Trophoblast cell (in vitro differentiated cells and primary cell): ENCODE data around the gene MYH3.

Experiments used
- DNase-seq, 2 donors: peaks; one replicate each; pipeline ENCODE4 v3.0.0-alpha.2; 2016
- H2AFZ ChIP-seq: 2 replicates; pipeline ENCODE4 v1.6.1; 2013; ENCODE audit warnings: low read length, moderate library complexity, mild to moderate bottlenecking; ENCODE audit not compliant: insufficient read depth, poor library complexity
- H2AK5ac ChIP-seq: 2 replicates; pipeline ENCODE4 v1.6.1; 2013; ENCODE audit warnings: mild to moderate bottlenecking, low read length
- H2BK120ac ChIP-seq: 2 replicates; pipeline ENCODE4 v1.6.1; 2013; ENCODE audit warnings: low read length, mild to moderate bottlenecking, moderate library complexity; ENCODE audit not compliant: insufficient read depth, poor library complexity
- H2BK12ac ChIP-seq: 2 replicates; pipeline ENCODE4 v1.6.1; 2013; ENCODE audit warnings: mild to moderate bottlenecking, low read length, moderate library complexity
- H2BK5ac ChIP-seq: 2 replicates; pipeline ENCODE4 v1.6.1; 2013; ENCODE audit warnings: low read length, low read depth, moderate library complexity, mild to moderate bottlenecking; ENCODE audit not compliant: poor library complexity
- H3K14ac ChIP-seq: 2 replicates; pipeline ENCODE4 v1.6.1; 2013; ENCODE audit warnings: mild to moderate bottlenecking, low read length
- H3K18ac ChIP-seq: 2 replicates; pipeline ENCODE4 v1.6.1; 2013; ENCODE audit warnings: mild to moderate bottlenecking, low read length
- H3K23ac ChIP-seq: 2 replicates; pipeline ENCODE4 v1.6.1; 2013; ENCODE audit warnings: low read length
- H3K27ac ChIP-seq: 2 replicates; pipeline ENCODE4 v1.5.1; 2013; ENCODE audit warnings: low read depth, mild to moderate bottlenecking, inconsistent platforms, low read length, moderate library complexity
- H3K27me3 ChIP-seq: 2 replicates; pipeline ENCODE4 v1.6.1; 2013; ENCODE audit warnings: inconsistent platforms, mild to moderate bottlenecking, low read length, moderate library complexity; ENCODE audit not compliant: insufficient read depth
- H3K36me3 ChIP-seq, 2 experiments: 1 replicate in 1 of 2; 2 replicates in 1 of 2; pipeline ENCODE4 v1.6.1; 2013; ENCODE audit warnings: low read length in 2 of 2, mild to moderate bottlenecking in 2 of 2, moderate library complexity in 1 of 2; ENCODE audit not compliant: insufficient read depth in 2 of 2, control insufficient read depth in 1 of 2
- H3K4ac ChIP-seq: 2 replicates; pipeline ENCODE4 v1.6.1; 2013; ENCODE audit warnings: low read depth, mild to moderate bottlenecking, low read length, moderate library complexity
- H3K4me1 ChIP-seq, 2 experiments: 1 replicate in 1 of 2; 2 replicates in 1 of 2; pipeline ENCODE4 v1.6.1; 2013; ENCODE audit warnings: low read length in 2 of 2, mild to moderate bottlenecking in 2 of 2, moderate library complexity in 1 of 2; ENCODE audit not compliant: insufficient read depth in 2 of 2, control insufficient read depth in 1 of 2
- H3K4me2 ChIP-seq: 2 replicates; pipeline ENCODE4 v1.6.1; 2013; ENCODE audit warnings: inconsistent platforms, mild to moderate bottlenecking, low read length, moderate library complexity
- H3K4me3 ChIP-seq: 2 replicates; pipeline ENCODE4 v1.5.1; 2013; ENCODE audit warnings: mild to moderate bottlenecking, low read depth, low read length, inconsistent platforms
- H3K79me1 ChIP-seq: one replicate; pipeline ENCODE4 v1.6.1; 2013; ENCODE audit warnings: low read length
- H3K79me2 ChIP-seq: 2 replicates; pipeline ENCODE4 v1.6.1; 2013; ENCODE audit warnings: low read length, mild to moderate bottlenecking; ENCODE audit not compliant: control insufficient read depth, insufficient read depth, poor library complexity
- H3K9ac ChIP-seq: 2 replicates; pipeline ENCODE4 v1.6.1; 2013; ENCODE audit warnings: mild to moderate bottlenecking, low read length
- H3K9me3 ChIP-seq: 2 replicates; pipeline ENCODE4 v1.6.1; 2013; ENCODE audit warnings: low read depth, mild to moderate bottlenecking, control low read depth, inconsistent platforms, low read length; ENCODE audit not compliant: insufficient read depth
- H4K12ac ChIP-seq: 2 replicates; pipeline ENCODE4 v1.6.1; 2013; ENCODE audit warnings: low read depth, mild to moderate bottlenecking, low read length, moderate library complexity
- H4K8ac ChIP-seq: 2 replicates; pipeline ENCODE4 v1.6.1; 2013; ENCODE audit warnings: low read depth, mild to moderate bottlenecking, low read length, moderate library complexity
- H4K91ac ChIP-seq: one replicate; pipeline ENCODE4 v1.6.1; 2013; ENCODE audit warnings: low read depth, mild to moderate bottlenecking, low read length, moderate library complexity
- WGBS: extraction: QIAGEN DNeasy Blood & Tissue Kit; methylation state at CpG from one replicate; pipeline ENCODE4 v1.1.7; 2013; ENCODE audit warnings: missing lambda C conversion rate; ENCODE audit not compliant: insufficient read length, insufficient coverage; ENCODE audit errors: extremely low coverage; 5-methylcytosine and 5-hydroxymethylcytosine counted together

The MYH3 gene

DNA sequence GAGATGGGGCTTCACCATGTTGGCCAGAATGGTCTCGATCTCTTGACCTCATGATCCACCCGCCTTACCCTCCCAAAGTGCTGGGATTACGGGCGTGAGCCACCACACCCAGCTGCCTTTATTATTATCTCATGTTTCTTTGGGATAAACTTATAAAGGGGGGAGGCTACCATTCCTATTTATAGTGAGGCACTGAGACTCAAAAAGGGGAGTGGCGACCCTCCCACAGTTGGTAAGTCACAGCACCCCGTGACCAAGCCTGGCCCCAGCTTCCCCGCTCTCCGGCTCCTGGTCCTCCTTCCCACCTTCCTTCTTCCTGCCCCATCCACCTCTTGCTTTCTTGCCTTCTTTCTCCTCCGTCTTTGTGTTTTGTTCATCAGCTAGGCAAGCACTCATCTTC is 5.2 kb downstream of the MYH3 start:
- no CpG with 5 or more reads among the region's 9 CpGs for WGBS
- Histone ChIP-seq H3K14ac (no peak overlapping the region), H3K79me2 (no peaks in the 10 kb centered on the region), H3K4me3 (no peak overlapping the region), H3K9ac (no peak overlapping the region), H3K79me1 (no peaks in the 10 kb centered on the region), H4K12ac (no peak overlapping the region), H3K27ac (no peak overlapping the region), H2AFZ (no peak overlapping the region), H3K9me3 (no peaks in the 10 kb centered on the region), H2BK5ac (no peak overlapping the region), H3K4me2 (no peak overlapping the region), H4K8ac (no peak overlapping the region), H3K27me3 (no peaks in the 10 kb centered on the region), H3K23ac (no peak overlapping the region), H2BK120ac (no peak overlapping the region), H2BK12ac (no peak overlapping the region), H4K91ac (no peak overlapping the region), H3K36me3 (peaks cover 0 to 2% of the 10 kb centered on the region in 2 experiments), H2AK5ac (no peak overlapping the region), H3K18ac (no peak overlapping the region), H3K4ac (no peak overlapping the region), H3K4me1 (no peaks in the 10 kb centered on the region)
- no peak for DNase-seq

DNA sequence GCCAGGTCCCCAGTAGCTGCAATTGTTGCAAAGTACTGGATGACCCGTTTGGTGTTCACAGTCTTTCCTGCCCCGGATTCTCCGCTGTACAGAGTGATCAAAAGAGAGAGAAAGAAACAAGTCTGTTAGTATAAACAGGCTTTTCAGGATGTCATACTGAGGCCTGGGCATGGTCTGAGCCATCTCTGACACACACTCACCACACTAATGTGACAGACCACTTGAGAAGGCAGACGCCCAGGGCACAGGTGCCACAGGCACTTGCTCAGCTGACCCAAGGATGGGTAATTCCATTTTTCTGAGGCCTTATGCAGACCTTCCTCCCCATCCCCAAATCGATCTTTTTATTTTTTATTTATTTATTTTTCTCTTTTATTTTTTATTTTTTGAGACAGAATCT is 7.5 kb downstream of the MYH3 start:
- H3K4me1 ChIP-seq = no peaks in the 10 kb centered on the region
- no peak overlapping the region for H3K14ac ChIP-seq
- no peak overlapping the region for H3K27ac ChIP-seq
- H3K79me1 ChIP-seq = no peaks in the 10 kb centered on the region
- H2BK12ac ChIP-seq = no peak overlapping the region
- H4K12ac ChIP-seq = no peak overlapping the region
- no peak overlapping the region for H3K18ac ChIP-seq
- H2AK5ac ChIP-seq = no peak overlapping the region
- H3K4me3 ChIP-seq = no peak overlapping the region
- no peak overlapping the region for H3K23ac ChIP-seq
- H3K9me3 ChIP-seq = no peaks in the 10 kb centered on the region
- H4K91ac ChIP-seq = no peak overlapping the region
- H4K8ac ChIP-seq = no peak overlapping the region
- H2BK5ac ChIP-seq = no peak overlapping the region
- peaks cover 2 to 3% of the 10 kb centered on the region in 2 experiments for H3K36me3 ChIP-seq
- H3K4me2 ChIP-seq = no peak overlapping the region
- no CpG with 5 or more reads among the region's 5 CpGs for WGBS
- no peak for DNase-seq
- no peak overlapping the region for H2AFZ ChIP-seq
- H3K9ac ChIP-seq = no peak overlapping the region
- no peaks in the 10 kb centered on the region for H3K79me2 ChIP-seq
- no peak overlapping the region for H2BK120ac ChIP-seq
- no peak overlapping the region for H3K4ac ChIP-seq
- H3K27me3 ChIP-seq = no peaks in the 10 kb centered on the region

DNA sequence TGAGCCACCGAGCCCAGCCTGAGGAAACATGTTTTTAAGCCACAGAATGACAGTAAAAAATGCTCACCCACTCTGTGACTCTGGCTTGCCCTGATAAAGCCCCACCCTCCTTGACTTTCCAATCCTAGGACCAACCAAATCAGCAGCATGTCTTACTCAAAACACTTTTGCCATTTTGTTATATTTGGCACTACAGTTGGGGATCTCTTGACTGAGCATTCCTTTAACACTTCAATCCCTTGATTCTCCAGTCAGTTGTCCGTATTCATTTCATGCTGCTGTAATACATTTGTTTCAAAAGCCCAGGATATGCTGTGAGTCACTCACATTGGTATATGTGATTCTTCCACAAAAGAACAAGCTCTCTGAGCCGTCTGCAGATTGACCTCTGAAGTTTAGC is 8.2 kb downstream of the MYH3 start:
- Histone ChIP-seq H3K9ac (no peak overlapping the region), H3K27me3 (no peaks in the 10 kb centered on the region), H3K23ac (no peak overlapping the region), H3K27ac (no peak overlapping the region), H3K4me2 (no peak overlapping the region), H2AFZ (no peak overlapping the region), H2BK120ac (no peak overlapping the region), H3K4me1 (no peaks in the 10 kb centered on the region), H3K36me3 (peaks cover 2 to 3% of the 10 kb centered on the region in 2 experiments), H2AK5ac (no peak overlapping the region), H2BK12ac (no peak overlapping the region), H2BK5ac (no peak overlapping the region), H3K4me3 (no peak overlapping the region), H4K12ac (no peak overlapping the region), H4K8ac (no peak overlapping the region), H4K91ac (no peak overlapping the region), H3K18ac (no peak overlapping the region), H3K79me2 (no peaks in the 10 kb centered on the region), H3K4ac (no peak overlapping the region), H3K79me1 (no peaks in the 10 kb centered on the region), H3K9me3 (no peaks in the 10 kb centered on the region), H3K14ac (no peak overlapping the region)
- no CpG with 5 or more reads among the region's 3 CpGs for WGBS
- DNase-seq = no peak

DNA sequence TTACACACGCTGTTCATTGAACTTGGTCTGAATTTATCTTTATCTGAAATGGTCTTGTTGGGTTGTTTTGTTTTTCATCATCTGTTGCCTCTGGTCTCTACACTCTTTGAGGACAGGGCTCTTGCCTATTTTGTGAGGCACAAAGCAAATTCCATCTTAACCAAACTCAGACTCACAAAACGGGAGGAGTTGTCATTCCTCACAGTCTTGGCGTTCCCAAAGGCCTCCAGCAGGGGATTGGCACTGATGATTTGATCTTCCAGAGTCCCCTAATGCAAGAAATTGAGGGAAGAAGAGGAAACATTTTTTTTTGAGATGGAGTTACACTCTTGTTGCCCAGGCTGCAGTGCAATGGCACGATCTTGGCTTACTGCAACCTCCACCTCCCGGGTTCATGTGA is 8.7 kb downstream of the MYH3 start:
- WGBS = no CpG with 5 or more reads among the region's 5 CpGs
- H2BK5ac ChIP-seq = no peak overlapping the region
- H3K23ac ChIP-seq = no peak overlapping the region
- H4K91ac ChIP-seq = no peak overlapping the region
- no peaks in the 10 kb centered on the region for H3K79me1 ChIP-seq
- no peaks in the 10 kb centered on the region for H3K79me2 ChIP-seq
- H2AFZ ChIP-seq = no peak overlapping the region
- H3K4me2 ChIP-seq = no peak overlapping the region
- H3K27me3 ChIP-seq = no peaks in the 10 kb centered on the region
- no peak overlapping the region for H3K9ac ChIP-seq
- no peak overlapping the region for H3K18ac ChIP-seq
- no peak overlapping the region for H4K8ac ChIP-seq
- no peaks in the 10 kb centered on the region for H3K4me1 ChIP-seq
- H3K9me3 ChIP-seq = no peaks in the 10 kb centered on the region
- H2BK12ac ChIP-seq = no peak overlapping the region
- H3K4me3 ChIP-seq = no peak overlapping the region
- no peak overlapping the region for H4K12ac ChIP-seq
- H3K27ac ChIP-seq = no peak overlapping the region
- H2AK5ac ChIP-seq = no peak overlapping the region
- H3K36me3 ChIP-seq = peaks cover 2 to 3% of the 10 kb centered on the region in 2 experiments
- no peak overlapping the region for H3K14ac ChIP-seq
- H2BK120ac ChIP-seq = no peak overlapping the region
- DNase-seq = no peak
- no peak overlapping the region for H3K4ac ChIP-seq
